ENCODE data around the gene NDUFAB1.

- TF ChIP-seq POLR2A (IDR thresholded peaks at IDR 0.05) = no peak
- no peak for TF ChIP-seq CTCF (IDR thresholded peaks at IDR 0.05)
These were observed 33.4 kb upstream of the NDUFAB1 start for GRCh38 chr16:23629516-23629915.
